Articular chondrocyte of knee joint (primary cell): ENCODE measurements around the gene FIGNL2. TPM values are rescaled to one million over a fixed set of nuclear protein-coding genes. Genes with fewer than 3 reads are reported as not detected.

Experiments
- total RNA-seq: library from RNA; depleted of rRNA; stranded (reverse); fragments of >200 nt; gene quantifications from 2 replicates; pipeline ENCODE4 v1.2.3, GENCODE V29; 2012

Gene FIGNL2, protein sequence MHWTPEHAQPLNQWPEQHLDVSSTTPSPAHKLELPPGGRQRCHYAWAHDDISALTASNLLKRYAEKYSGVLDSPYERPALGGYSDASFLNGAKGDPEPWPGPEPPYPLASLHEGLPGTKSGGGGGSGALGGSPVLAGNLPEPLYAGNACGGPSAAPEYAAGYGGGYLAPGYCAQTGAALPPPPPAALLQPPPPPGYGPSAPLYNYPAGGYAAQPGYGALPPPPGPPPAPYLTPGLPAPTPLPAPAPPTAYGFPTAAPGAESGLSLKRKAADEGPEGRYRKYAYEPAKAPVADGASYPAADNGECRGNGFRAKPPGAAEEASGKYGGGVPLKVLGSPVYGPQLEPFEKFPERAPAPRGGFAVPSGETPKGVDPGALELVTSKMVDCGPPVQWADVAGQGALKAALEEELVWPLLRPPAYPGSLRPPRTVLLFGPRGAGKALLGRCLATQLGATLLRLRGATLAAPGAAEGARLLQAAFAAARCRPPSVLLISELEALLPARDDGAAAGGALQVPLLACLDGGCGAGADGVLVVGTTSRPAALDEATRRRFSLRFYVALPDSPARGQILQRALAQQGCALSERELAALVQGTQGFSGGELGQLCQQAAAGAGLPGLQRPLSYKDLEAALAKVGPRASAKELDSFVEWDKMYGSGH
- total RNA-seq, result under 0.01 and 0.13 TPM in 2 replicates

GRCh38 chr12:51848326-51848727, at the start of gene FIGNL2:
Gene FIGNL2 (minus strand): TSS chr12:51848718. CDS start chr12:51822413, 26,305 bp downstream.

DNA sequence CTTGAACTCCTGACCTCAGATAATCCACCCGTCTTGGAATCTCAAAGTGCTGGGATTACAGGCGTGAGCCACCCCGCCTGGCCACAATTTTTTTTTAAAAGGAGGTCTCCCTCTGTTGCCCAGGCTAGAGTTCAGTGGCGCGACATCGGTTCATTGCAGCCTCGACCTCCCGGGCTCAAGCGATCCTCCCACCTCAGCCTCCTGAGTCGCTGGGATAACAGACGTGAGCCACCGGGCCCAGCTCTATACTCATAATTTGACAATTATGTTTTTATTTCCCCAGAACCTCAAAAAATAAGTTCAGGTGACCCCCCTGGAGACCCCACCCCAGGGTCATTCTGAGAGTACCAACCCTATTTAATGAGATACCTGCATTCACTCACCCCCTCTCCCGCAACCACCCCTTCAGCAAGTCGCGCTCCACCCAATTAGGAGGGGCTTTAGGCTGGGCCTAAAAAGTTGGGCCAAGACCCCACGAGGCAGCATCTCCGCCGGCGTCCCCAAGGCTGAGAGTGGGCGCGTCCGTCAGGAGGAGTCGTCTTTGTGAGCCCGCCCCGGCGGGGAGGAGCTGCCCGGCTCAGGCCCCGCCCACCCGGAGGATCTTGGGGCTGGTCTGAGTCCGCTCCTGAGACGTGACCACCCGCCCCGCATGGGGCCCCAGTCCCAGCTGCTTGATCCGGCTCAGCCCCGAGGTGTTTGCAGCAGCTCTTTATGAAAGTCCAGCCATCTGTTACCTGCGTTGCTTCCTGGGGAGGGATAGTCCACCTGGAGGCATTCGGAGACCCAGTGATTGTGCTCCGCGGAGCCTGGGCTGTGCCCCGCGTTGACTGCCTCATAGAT, 39.2 kb upstream of the FIGNL2 start, which contains the start of gene ANKRD33:
TSS of gene ANKRD33 (plus strand) at position 628 of the 840 bp plus-strand sequence. CDS start at position 712, 84 bp downstream.

Other genes with a start within 250 kb of the FIGNL2 start
- not detected in 2 replicates for gene ANKRD33, start 39.4 kb upstream of the FIGNL2 start, total RNA-seq
- 6.1 and 13.8 TPM in 2 replicates for gene ACVRL1, start 58.8 kb upstream of the FIGNL2 start, total RNA-seq
- gene ACVR1B, start 103.0 kb upstream of the FIGNL2 start, total RNA-seq, result 8.2 and 8.8 TPM in 2 replicates
- gene TAMALIN, start 158.2 kb upstream of the FIGNL2 start, total RNA-seq, result 0.65 TPM in 2 replicates
- gene NR4A1, start 202.7 kb upstream of the FIGNL2 start, total RNA-seq, result 6.1 and 25.6 TPM in 2 replicates
- gene ATG101, start 221.3 kb upstream of the FIGNL2 start, total RNA-seq, result 37.5 and 45.2 TPM in 2 replicates
- 0.39 and 0.65 TPM in 2 replicates for gene SMIM41, start 231.0 kb upstream of the FIGNL2 start, total RNA-seq